ENCODE data around the gene RPL27.

The RPL27 gene

GRCh38 chr17:43021741-43022512, 23.7 kb downstream of the RPL27 start, which contains the start of gene VAT1:
TSS of gene VAT1 (minus strand) at chr17:43022385. CDS start at chr17:43022322, 63 bp downstream.
- DNase-seq, result peak; percentile 86

- peak; percentile 97 for DNase-seq
Measured at GRCh38 chr17:43024407-43025289, 26.4 kb downstream of the RPL27 start, which contains the start of gene RND2. TSS of gene RND2 (plus strand) at chr17:43025231. CDS start at chr17:43025348, 117 bp downstream.

GRCh38 chr17:43025290-43025657, 27.1 kb downstream of the RPL27 start:
- DNase-seq, result no peak

GRCh38 chr17:43025766-43026537, 27.7 kb downstream of the RPL27 start:
- no peak for DNase-seq

- no peak for DNase-seq
Measured at GRCh38 chr17:43026595-43026994, 28.4 kb downstream of the RPL27 start.

- no peak for DNase-seq
Measured at GRCh38 chr17:43027091-43028032, 29.1 kb downstream of the RPL27 start.

GRCh38 chr17:43028221-43028861, 30.1 kb downstream of the RPL27 start:
- no peak for DNase-seq

- no peak for DNase-seq
Measured at GRCh38 chr17:43030137-43030767, 32.0 kb downstream of the RPL27 start.

- no peak for DNase-seq
Measured at GRCh38 chr17:43031666-43032065, 33.4 kb downstream of the RPL27 start.

- no peak for DNase-seq
Measured at GRCh38 chr17:43033948-43034881, 36.0 kb downstream of the RPL27 start.

GRCh38 chr17:43034894-43035293, 36.7 kb downstream of the RPL27 start:
- no peak for DNase-seq

- no peak for DNase-seq
Measured at GRCh38 chr17:43039646-43040045, 41.4 kb downstream of the RPL27 start.

- DNase-seq, result no peak
Measured at GRCh38 chr17:43040655-43041054, 42.4 kb downstream of the RPL27 start.

- DNase-seq, result peak; percentile 74
Measured at GRCh38 chr17:43042025-43042628, 43.9 kb downstream of the RPL27 start.

- DNase-seq, result no peak
Measured at GRCh38 chr17:43043307-43043706, 45.1 kb downstream of the RPL27 start.

GRCh38 chr17:43044024-43044423, 45.8 kb downstream of the RPL27 start:
- no peak for DNase-seq

- DNase-seq, result no peak
Measured at GRCh38 chr17:43051969-43052368, 53.8 kb downstream of the RPL27 start.
